HCT116 (cell line): ENCODE data around the gene SPSB2.

ENCODE experiments used
- EZH2 ChIP-seq: fragments of 200-600 bp; sonication (generic); IDR thresholded peaks from 2 replicates; pipeline ENCODE4 v1.6.1; 2017; ENCODE audit warnings: antibody characterized with exemption, mixed run types
- EZH2phosphoT487 ChIP-seq: fragments of 200-600 bp; IDR thresholded peaks from 2 replicates; pipeline ENCODE4 v1.6.1; 2018; ENCODE audit warnings: antibody characterized with exemption, borderline replicate concordance
- POLR2AphosphoS5 ChIP-seq: IDR thresholded peaks from 2 replicates; pipeline ENCODE4 v1.6.1; 2011; ENCODE audit warnings: mild to moderate bottlenecking, low read depth, low read length, moderate library complexity
- RAD21 ChIP-seq: IDR thresholded peaks from 2 replicates; pipeline ENCODE4 v1.6.1; 2012; ENCODE audit warnings: low read depth, mild to moderate bottlenecking
- SP1 ChIP-seq: IDR thresholded peaks from 2 replicates; pipeline ENCODE4 v1.6.1; 2012; ENCODE audit warnings: low read depth
- TF ChIP-seq, protein P1 (sequence below), 3 experiments: fragments of 200-600 bp in 1 of 3; sonication (generic) in 1 of 3; IDR thresholded peaks in 2 of 3; conservative IDR thresholded peaks in 1 of 3; 2 replicates each; pipeline ENCODE4 v1.5.1; 2012 to 2017; ENCODE audit warnings: low read depth in 2 of 3, low read length in 2 of 3, antibody characterized with exemption in 1 of 3, borderline replicate concordance in 1 of 3, control low read depth in 1 of 3, mild to moderate bottlenecking in 1 of 3, mixed read lengths in 1 of 3, mixed run types in 1 of 3, moderate library complexity in 1 of 3; ENCODE audit not compliant: insufficient read depth in 1 of 3
- TF ChIP-seq, protein P2 (sequence below): IDR thresholded peaks from 2 replicates; pipeline ENCODE4 v1.6.1; 2012

DNA sequence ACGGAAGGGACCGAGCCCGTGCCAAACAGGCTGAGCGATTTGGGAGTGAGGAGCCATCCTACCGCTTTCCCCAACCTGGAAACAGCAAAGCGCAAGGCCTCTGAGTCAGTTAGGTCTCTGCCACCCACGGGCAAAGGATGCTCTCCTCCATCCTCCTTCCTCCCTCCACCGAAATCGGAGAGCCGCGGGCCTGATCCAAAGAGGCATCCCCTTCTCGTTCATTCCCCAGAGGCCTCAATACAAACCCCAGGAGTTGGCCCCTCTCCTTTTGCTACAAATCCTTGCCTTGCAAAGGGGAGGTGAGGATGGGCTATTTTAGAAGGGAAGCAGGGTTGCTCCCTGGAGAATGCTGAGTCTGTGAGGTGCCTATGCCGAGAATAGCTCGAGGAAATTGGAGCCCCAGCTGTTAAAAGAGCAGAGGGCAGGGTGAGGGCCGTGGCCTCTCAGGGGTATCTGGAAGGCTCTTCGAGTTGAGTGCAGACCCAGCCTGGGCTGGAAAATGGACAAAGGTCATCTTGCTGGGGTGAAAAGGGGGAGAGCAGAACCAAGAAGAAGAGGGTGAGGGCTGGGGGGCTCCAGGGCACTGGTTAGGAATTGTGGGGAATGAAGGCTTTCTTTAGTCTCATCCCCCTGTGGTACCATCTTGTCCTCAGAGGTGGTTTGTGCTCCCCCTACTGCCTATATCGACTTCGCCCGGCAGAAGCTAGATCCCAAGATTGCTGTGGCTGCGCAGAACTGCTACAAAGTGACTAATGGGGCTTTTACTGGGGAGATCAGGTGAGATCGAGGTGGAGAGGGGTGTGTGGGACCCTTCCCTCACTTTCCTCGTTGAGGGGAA, 4.7 kb downstream of the SPSB2 start:
- TF ChIP-seq, protein P1, sequence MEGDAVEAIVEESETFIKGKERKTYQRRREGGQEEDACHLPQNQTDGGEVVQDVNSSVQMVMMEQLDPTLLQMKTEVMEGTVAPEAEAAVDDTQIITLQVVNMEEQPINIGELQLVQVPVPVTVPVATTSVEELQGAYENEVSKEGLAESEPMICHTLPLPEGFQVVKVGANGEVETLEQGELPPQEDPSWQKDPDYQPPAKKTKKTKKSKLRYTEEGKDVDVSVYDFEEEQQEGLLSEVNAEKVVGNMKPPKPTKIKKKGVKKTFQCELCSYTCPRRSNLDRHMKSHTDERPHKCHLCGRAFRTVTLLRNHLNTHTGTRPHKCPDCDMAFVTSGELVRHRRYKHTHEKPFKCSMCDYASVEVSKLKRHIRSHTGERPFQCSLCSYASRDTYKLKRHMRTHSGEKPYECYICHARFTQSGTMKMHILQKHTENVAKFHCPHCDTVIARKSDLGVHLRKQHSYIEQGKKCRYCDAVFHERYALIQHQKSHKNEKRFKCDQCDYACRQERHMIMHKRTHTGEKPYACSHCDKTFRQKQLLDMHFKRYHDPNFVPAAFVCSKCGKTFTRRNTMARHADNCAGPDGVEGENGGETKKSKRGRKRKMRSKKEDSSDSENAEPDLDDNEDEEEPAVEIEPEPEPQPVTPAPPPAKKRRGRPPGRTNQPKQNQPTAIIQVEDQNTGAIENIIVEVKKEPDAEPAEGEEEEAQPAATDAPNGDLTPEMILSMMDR (IDR thresholded peaks at IDR 0.05 in 2 of 3, conservative IDR thresholded peaks at IDR 0.05 in 1 of 3; ENCODE audit: borderline replicate concordance in 1 of 3, insufficient read depth in 1 of 3, low read depth in 2 of 3, low read length in 2 of 3): peak in 2 of 3 experiments; percentile 25; a peak in 2 of 6 replicates
- TF ChIP-seq POLR2AphosphoS5 (no peak), SP1 (no peak), EZH2phosphoT487 (no peak), EZH2 (no peak), RAD21 (no peak)
- TF ChIP-seq, protein P2, sequence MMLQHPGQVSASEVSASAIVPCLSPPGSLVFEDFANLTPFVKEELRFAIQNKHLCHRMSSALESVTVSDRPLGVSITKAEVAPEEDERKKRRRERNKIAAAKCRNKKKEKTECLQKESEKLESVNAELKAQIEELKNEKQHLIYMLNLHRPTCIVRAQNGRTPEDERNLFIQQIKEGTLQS: no peak
